HEK293 (cell line): ENCODE results near the gene FTO.
A peak's percentile ranks its signal among the peaks of the same experiment; 100 is the strongest.

Experiments
- CTCF ChIA-PET: fragments of 350-600 bp; formaldehyde crosslinking; extraction: SDS; loops from one replicate; lab custom pipeline; 2021; ENCODE audit warnings: antibody characterized with exemption; lab: Yijun Ruan, JAX
- POLR2A ChIA-PET: fragments of 300-600 bp; formaldehyde crosslinking; extraction: SDS; loops from one replicate; lab custom pipeline; 2020; ENCODE audit warnings: antibody characterized with exemption, inconsistent platforms; lab: Yijun Ruan, JAX
- H3K27ac ChIP-seq: fragments of 200-500 bp; sonication (Bioruptor generic); 2 replicates; pipeline ENCODE4 v1.5.1; 2014; ENCODE audit warnings: low read depth, low read length, control low read depth, inconsistent platforms; ENCODE audit errors: extremely low read depth
- H3K36me3 ChIP-seq, 2 experiments: fragments of 200-500 bp in 1 of 2; sonication (Bioruptor generic) in 1 of 2; 1 replicate in 1 of 2; 2 replicates in 1 of 2; pipeline ENCODE4 v1.5.1; 2014 to 2017; ENCODE audit warnings: inconsistent platforms in 2 of 2, low read length in 2 of 2; ENCODE audit not compliant: control insufficient read depth in 2 of 2, insufficient read depth in 1 of 2
- H3K4me1 ChIP-seq: fragments of 200-500 bp; sonication (Bioruptor generic); 2 replicates; pipeline ENCODE4 v1.5.1; 2014; ENCODE audit warnings: mild to moderate bottlenecking, low read length, inconsistent platforms; ENCODE audit not compliant: control insufficient read depth, insufficient read depth
- H3K4me3 ChIP-seq: 2 replicates; pipeline ENCODE4 v1.5.1; 2011; ENCODE audit warnings: low read depth, mild to moderate bottlenecking, control low read depth, low read length, moderate library complexity
- H3K9me3 ChIP-seq: fragments of 200-500 bp; sonication (Bioruptor generic); 2 replicates; pipeline ENCODE4 v1.5.1; 2014; ENCODE audit warnings: low read depth, low read length, inconsistent platforms; ENCODE audit not compliant: control insufficient read depth, insufficient read depth
- BCL11A ChIP-seq: fragments of 450-650 bp; formaldehyde crosslinking; IDR thresholded peaks from 2 replicates; pipeline ENCODE4 v1.5.1; 2016; ENCODE audit warnings: low read depth, missing biosample characterization, missing genetic modification characterization
- HOXD13 ChIP-seq: sonication (generic); formaldehyde crosslinking; IDR thresholded peaks from 2 replicates; pipeline ENCODE4 v1.8.0; 2022; ENCODE audit warnings: missing genetic modification reagents, borderline replicate concordance
- KLF9 ChIP-seq: fragments of 450-650 bp; formaldehyde crosslinking; IDR thresholded peaks from 2 replicates; pipeline ENCODE4 v1.5.1; 2016; ENCODE audit warnings: missing biosample characterization, missing genetic modification characterization, low read depth
- MEIS1 ChIP-seq: sonication (generic); formaldehyde crosslinking; IDR thresholded peaks from 2 replicates; pipeline ENCODE4 v1.8.1; 2022; ENCODE audit warnings: missing genetic modification reagents, mild to moderate bottlenecking, borderline replicate concordance
- SALL2 ChIP-seq: fragments of 450-650 bp; formaldehyde crosslinking; IDR thresholded peaks from 2 replicates; pipeline ENCODE4 v1.5.0; 2017; ENCODE audit warnings: missing biosample characterization, mild to moderate bottlenecking, missing genetic modification characterization, borderline replicate concordance
- SCRT1 ChIP-seq: fragments of 450-650 bp; formaldehyde crosslinking; IDR thresholded peaks from 2 replicates; pipeline ENCODE4 v1.5.1; 2016; ENCODE audit warnings: missing biosample characterization, missing genetic modification characterization, borderline replicate concordance
- SCRT2 ChIP-seq: fragments of 450-650 bp; formaldehyde crosslinking; IDR thresholded peaks from 2 replicates; pipeline ENCODE4 v1.5.1; 2016; ENCODE audit warnings: missing biosample characterization, missing genetic modification characterization
- ZBTB17 ChIP-seq: fragments of 450-650 bp; formaldehyde crosslinking; IDR thresholded peaks from 2 replicates; pipeline ENCODE4 v1.5.1; 2016; ENCODE audit warnings: missing biosample characterization, missing genetic modification characterization
- ZNF169 ChIP-seq: fragments of 450-650 bp; formaldehyde crosslinking; IDR thresholded peaks from 2 replicates; pipeline ENCODE4 v1.5.1; 2016; ENCODE audit warnings: missing biosample characterization, missing genetic modification characterization
- ZNF174 ChIP-seq: fragments of 450-650 bp; formaldehyde crosslinking; IDR thresholded peaks from 2 replicates; pipeline ENCODE4 v1.5.0; 2017; ENCODE audit warnings: missing biosample characterization, mild to moderate bottlenecking, missing genetic modification characterization
- ZNF24 ChIP-seq: fragments of 450-650 bp; formaldehyde crosslinking; IDR thresholded peaks from 2 replicates; pipeline ENCODE4 v1.5.1; 2016; ENCODE audit warnings: missing biosample characterization, missing genetic modification characterization
- ZNF266 ChIP-seq: fragments of 450-650 bp; formaldehyde crosslinking; IDR thresholded peaks from 2 replicates; pipeline ENCODE4 v1.5.1; 2016; ENCODE audit warnings: missing biosample characterization, missing genetic modification characterization, low read depth
- ZNF350 ChIP-seq: fragments of 450-650 bp; formaldehyde crosslinking; IDR thresholded peaks from 2 replicates; pipeline ENCODE4 v1.5.0; 2017; ENCODE audit warnings: missing biosample characterization, mild to moderate bottlenecking, missing genetic modification characterization
- ZNF555 ChIP-seq: fragments of 450-650 bp; formaldehyde crosslinking; conservative IDR thresholded peaks from 2 replicates; pipeline ENCODE4 v1.5.1; 2017; ENCODE audit warnings: missing biosample characterization, mild to moderate bottlenecking, missing genetic modification characterization, inconsistent platforms
- ZNF600 ChIP-seq: fragments of 450-650 bp; formaldehyde crosslinking; IDR thresholded peaks from 2 replicates; pipeline ENCODE4 v1.5.1; 2016; ENCODE audit warnings: missing biosample characterization, missing genetic modification characterization
- ZNF629 ChIP-seq: fragments of 450-650 bp; formaldehyde crosslinking; IDR thresholded peaks from 2 replicates; pipeline ENCODE4 v1.5.1; 2017; ENCODE audit warnings: missing biosample characterization, missing genetic modification characterization
- ZNF776 ChIP-seq: fragments of 450-650 bp; formaldehyde crosslinking; IDR thresholded peaks from 2 replicates; pipeline ENCODE4 v1.5.0; 2017; ENCODE audit warnings: missing biosample characterization, missing genetic modification characterization, borderline replicate concordance
- TF ChIP-seq, protein P1 (sequence below): fragments of 450-650 bp; formaldehyde crosslinking; IDR thresholded peaks from 2 replicates; pipeline ENCODE4 v1.5.1; 2017; ENCODE audit warnings: missing biosample characterization, missing genetic modification characterization
- TF ChIP-seq, protein P2 (sequence below): fragments of 450-650 bp; formaldehyde crosslinking; IDR thresholded peaks from 2 replicates; pipeline ENCODE4 v1.5.1; 2016; ENCODE audit warnings: missing biosample characterization, missing genetic modification characterization
- TF ChIP-seq, protein P3 (sequence below): fragments of 450-650 bp; formaldehyde crosslinking; IDR thresholded peaks from 2 replicates; pipeline ENCODE4 v1.5.1; 2016; ENCODE audit warnings: missing biosample characterization, missing genetic modification characterization, borderline replicate concordance
- TF ChIP-seq, protein P4 (sequence below): fragments of 450-650 bp; formaldehyde crosslinking; IDR thresholded peaks from 2 replicates; pipeline ENCODE4 v1.5.1; 2016; ENCODE audit warnings: missing biosample characterization, missing genetic modification characterization
- TF ChIP-seq, protein P5 (sequence below): fragments of 450-650 bp; formaldehyde crosslinking; IDR thresholded peaks from 2 replicates; pipeline ENCODE4 v1.5.1; 2017; ENCODE audit warnings: missing biosample characterization, mild to moderate bottlenecking, missing genetic modification characterization, moderate library complexity

The FTO gene

DNA sequence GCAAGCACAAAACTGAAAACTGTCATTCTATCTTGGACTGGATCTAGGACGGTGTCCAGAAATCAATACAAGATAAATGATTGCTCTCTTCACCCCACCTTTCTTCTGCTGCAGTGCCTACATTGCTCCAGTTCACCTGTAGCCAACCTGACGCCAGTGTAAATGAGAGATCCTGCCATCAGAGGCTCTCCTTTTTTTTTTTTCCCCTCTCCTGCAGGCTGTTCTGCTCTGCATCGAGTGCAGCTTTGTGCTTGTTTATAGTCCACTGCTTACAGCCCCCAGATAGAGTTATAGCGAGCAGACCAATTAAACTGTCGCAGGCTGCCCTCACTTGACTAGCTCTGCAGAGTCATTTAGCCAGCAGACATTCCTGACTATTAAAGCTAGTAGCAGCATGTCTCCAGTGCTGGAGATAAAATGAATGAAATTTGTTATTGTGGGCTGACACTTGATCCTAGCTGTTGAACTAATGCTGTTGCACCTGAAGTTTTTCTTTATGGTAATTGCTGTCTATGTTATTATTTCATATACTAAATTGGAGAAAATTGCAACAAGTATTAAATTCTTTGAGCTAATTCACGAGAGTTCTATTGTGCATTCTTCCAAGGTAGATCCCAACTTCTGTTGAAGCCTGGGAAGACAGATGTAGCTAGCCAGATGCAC, 257.1 kb downstream of the FTO start:
- peaks cover 5% of the 10 kb centered on the region; the same call in 1 of the 2 replicates for H3K4me1 ChIP-seq
- CTCF ChIA-PET, result interaction anchor here (0.5 to 1.1 kb wide), 3 partner anchors 71 to 1546 kb away, joined by 3 to 9 read pairs (median 3); no protein-coding TSS in a partner anchor
- H3K4me3 ChIP-seq, result no peak overlapping the region
- TF ChIP-seq ZNF350 (tag by site-specific recombination), result no peak
- peak; percentile 96; the same call in 1 of the 2 replicates for TF ChIP-seq ZNF266 (tag by site-specific recombination)
- TF ChIP-seq, protein P1, sequence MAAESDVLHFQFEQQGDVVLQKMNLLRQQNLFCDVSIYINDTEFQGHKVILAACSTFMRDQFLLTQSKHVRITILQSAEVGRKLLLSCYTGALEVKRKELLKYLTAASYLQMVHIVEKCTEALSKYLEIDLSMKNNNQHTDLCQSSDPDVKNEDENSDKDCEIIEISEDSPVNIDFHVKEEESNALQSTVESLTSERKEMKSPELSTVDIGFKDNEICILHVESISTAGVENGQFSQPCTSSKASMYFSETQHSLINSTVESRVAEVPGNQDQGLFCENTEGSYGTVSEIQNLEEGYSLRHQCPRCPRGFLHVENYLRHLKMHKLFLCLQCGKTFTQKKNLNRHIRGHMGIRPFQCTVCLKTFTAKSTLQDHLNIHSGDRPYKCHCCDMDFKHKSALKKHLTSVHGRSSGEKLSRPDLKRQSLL (tag by site-specific recombination), result no peak
- TF ChIP-seq, protein P2, sequence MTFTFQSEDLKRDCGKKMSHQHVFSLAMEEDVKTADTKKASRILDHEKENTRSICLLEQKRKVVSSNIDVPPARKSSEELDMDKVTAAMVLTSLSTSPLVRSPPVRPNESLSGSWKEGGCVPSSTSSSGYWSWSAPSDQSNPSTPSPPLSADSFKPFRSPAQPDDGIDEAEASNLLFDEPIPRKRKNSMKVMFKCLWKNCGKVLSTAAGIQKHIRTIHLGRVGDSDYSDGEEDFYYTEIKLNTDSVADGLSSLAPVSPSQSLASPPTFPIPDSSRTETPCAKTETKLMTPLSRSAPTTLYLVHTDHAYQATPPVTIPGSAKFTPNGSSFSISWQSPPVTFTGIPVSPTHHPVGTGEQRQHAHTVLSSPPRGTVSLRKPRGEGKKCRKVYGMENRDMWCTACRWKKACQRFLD (tag by site-specific recombination), result no peak
- no peak for TF ChIP-seq ZNF169 (tag by site-specific recombination)
- TF ChIP-seq SALL2 (tag by site-specific recombination), result no peak
- TF ChIP-seq, protein P3, sequence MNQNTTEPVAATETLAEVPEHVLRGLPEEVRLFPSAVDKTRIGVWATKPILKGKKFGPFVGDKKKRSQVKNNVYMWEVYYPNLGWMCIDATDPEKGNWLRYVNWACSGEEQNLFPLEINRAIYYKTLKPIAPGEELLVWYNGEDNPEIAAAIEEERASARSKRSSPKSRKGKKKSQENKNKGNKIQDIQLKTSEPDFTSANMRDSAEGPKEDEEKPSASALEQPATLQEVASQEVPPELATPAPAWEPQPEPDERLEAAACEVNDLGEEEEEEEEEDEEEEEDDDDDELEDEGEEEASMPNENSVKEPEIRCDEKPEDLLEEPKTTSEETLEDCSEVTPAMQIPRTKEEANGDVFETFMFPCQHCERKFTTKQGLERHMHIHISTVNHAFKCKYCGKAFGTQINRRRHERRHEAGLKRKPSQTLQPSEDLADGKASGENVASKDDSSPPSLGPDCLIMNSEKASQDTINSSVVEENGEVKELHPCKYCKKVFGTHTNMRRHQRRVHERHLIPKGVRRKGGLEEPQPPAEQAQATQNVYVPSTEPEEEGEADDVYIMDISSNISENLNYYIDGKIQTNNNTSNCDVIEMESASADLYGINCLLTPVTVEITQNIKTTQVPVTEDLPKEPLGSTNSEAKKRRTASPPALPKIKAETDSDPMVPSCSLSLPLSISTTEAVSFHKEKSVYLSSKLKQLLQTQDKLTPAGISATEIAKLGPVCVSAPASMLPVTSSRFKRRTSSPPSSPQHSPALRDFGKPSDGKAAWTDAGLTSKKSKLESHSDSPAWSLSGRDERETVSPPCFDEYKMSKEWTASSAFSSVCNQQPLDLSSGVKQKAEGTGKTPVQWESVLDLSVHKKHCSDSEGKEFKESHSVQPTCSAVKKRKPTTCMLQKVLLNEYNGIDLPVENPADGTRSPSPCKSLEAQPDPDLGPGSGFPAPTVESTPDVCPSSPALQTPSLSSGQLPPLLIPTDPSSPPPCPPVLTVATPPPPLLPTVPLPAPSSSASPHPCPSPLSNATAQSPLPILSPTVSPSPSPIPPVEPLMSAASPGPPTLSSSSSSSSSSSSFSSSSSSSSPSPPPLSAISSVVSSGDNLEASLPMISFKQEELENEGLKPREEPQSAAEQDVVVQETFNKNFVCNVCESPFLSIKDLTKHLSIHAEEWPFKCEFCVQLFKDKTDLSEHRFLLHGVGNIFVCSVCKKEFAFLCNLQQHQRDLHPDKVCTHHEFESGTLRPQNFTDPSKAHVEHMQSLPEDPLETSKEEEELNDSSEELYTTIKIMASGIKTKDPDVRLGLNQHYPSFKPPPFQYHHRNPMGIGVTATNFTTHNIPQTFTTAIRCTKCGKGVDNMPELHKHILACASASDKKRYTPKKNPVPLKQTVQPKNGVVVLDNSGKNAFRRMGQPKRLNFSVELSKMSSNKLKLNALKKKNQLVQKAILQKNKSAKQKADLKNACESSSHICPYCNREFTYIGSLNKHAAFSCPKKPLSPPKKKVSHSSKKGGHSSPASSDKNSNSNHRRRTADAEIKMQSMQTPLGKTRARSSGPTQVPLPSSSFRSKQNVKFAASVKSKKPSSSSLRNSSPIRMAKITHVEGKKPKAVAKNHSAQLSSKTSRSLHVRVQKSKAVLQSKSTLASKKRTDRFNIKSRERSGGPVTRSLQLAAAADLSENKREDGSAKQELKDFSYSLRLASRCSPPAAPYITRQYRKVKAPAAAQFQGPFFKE (tag by site-specific recombination), result no peak
- TF ChIP-seq MEIS1 (CRISPR knock-in tag), result no peak
- peak; percentile 56 for TF ChIP-seq SCRT2 (tag by site-specific recombination)
- TF ChIP-seq ZNF600, result no peak
- TF ChIP-seq KLF9 (tag by site-specific recombination), result no peak
- TF ChIP-seq, protein P4, sequence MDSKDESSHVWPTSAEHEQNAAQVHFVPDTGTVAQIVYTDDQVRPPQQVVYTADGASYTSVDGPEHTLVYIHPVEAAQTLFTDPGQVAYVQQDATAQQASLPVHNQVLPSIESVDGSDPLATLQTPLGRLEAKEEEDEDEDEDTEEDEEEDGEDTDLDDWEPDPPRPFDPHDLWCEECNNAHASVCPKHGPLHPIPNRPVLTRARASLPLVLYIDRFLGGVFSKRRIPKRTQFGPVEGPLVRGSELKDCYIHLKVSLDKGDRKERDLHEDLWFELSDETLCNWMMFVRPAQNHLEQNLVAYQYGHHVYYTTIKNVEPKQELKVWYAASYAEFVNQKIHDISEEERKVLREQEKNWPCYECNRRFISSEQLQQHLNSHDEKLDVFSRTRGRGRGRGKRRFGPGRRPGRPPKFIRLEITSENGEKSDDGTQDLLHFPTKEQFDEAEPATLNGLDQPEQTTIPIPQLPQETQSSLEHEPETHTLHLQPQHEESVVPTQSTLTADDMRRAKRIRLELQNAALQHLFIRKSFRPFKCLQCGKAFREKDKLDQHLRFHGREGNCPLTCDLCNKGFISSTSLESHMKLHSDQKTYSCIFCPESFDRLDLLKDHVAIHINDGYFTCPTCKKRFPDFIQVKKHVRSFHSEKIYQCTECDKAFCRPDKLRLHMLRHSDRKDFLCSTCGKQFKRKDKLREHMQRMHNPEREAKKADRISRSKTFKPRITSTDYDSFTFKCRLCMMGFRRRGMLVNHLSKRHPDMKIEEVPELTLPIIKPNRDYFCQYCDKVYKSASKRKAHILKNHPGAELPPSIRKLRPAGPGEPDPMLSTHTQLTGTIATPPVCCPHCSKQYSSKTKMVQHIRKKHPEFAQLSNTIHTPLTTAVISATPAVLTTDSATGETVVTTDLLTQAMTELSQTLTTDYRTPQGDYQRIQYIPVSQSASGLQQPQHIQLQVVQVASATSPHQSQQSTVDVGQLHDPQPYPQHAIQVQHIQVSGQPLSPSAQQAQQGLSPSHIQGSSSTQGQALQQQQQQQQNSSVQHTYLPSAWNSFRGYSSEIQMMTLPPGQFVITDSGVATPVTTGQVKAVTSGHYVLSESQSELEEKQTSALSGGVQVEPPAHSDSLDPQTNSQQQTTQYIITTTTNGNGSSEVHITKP (tag by site-specific recombination), result no peak
- no peak for TF ChIP-seq ZNF629 (tag by site-specific recombination)
- TF ChIP-seq ZBTB17 (tag by site-specific recombination), result 0 out of 2 replicates have a peak, but pooled peaks have one; percentile 45
- TF ChIP-seq SCRT1, result peak; percentile 55; the same call in 1 of the 2 replicates
- no peak for TF ChIP-seq ZNF776
- no peak for TF ChIP-seq HOXD13 (CRISPR knock-in tag)
- no peak for TF ChIP-seq ZNF174 (tag by site-specific recombination)
- TF ChIP-seq ZNF555 (tag by site-specific recombination), result no peak
- TF ChIP-seq BCL11A (tag by site-specific recombination), result no peak
- TF ChIP-seq, protein P5, sequence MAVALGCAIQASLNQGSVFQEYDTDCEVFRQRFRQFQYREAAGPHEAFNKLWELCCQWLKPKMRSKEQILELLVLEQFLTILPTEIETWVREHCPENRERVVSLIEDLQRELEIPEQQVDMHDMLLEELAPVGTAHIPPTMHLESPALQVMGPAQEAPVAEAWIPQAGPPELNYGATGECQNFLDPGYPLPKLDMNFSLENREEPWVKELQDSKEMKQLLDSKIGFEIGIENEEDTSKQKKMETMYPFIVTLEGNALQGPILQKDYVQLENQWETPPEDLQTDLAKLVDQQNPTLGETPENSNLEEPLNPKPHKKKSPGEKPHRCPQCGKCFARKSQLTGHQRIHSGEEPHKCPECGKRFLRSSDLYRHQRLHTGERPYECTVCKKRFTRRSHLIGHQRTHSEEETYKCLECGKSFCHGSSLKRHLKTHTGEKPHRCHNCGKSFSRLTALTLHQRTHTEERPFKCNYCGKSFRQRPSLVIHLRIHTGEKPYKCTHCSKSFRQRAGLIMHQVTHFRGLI, result no peak
- no peak for TF ChIP-seq ZNF24

More for the DNA sequence above, 257.1 kb downstream of the FTO start:
- no peak overlapping the region; the same call in 1 of the 2 replicates for H3K27ac ChIP-seq
- no peaks in the 10 kb centered on the region for H3K36me3 ChIP-seq
- POLR2A ChIA-PET, result no interaction called here
- H3K9me3 ChIP-seq, result no peaks in the 10 kb centered on the region
